ENCODE measurements around the gene CDCP1.

GRCh38 chr3:45140141-45140769 lies 5.9 kb downstream of the CDCP1 start:
- TF ChIP-seq CTCF (IDR thresholded peaks at IDR 0.05): no peak
- TF ChIP-seq POLR2A (IDR thresholded peaks at IDR 0.05): no peak
